Esophagus squamous epithelium (tissue), 4 donors: ENCODE measurements around the gene APOL6.

Experiments
- POLR2A ChIP-seq, 4 donors: fragments of 450-650 bp; IDR thresholded peaks; one replicate each; pipeline ENCODE4 v1.6.1; 2017; ENCODE audit warnings: antibody characterized with exemption in 4 of 4, mild to moderate bottlenecking in 4 of 4, moderate library complexity in 3 of 4
- TF ChIP-seq, protein P1 (sequence below), 6 experiments: fragments of 450-650 bp in 4 of 6; fragments of 200-600 bp in 2 of 6; sonication (generic) in 2 of 6; IDR thresholded peaks; one replicate each; pipeline ENCODE4 v1.5.1; 2016 to 2019; ENCODE audit warnings: antibody characterized with exemption in 6 of 6, mild to moderate bottlenecking in 4 of 6, moderate library complexity in 4 of 6

DNA sequence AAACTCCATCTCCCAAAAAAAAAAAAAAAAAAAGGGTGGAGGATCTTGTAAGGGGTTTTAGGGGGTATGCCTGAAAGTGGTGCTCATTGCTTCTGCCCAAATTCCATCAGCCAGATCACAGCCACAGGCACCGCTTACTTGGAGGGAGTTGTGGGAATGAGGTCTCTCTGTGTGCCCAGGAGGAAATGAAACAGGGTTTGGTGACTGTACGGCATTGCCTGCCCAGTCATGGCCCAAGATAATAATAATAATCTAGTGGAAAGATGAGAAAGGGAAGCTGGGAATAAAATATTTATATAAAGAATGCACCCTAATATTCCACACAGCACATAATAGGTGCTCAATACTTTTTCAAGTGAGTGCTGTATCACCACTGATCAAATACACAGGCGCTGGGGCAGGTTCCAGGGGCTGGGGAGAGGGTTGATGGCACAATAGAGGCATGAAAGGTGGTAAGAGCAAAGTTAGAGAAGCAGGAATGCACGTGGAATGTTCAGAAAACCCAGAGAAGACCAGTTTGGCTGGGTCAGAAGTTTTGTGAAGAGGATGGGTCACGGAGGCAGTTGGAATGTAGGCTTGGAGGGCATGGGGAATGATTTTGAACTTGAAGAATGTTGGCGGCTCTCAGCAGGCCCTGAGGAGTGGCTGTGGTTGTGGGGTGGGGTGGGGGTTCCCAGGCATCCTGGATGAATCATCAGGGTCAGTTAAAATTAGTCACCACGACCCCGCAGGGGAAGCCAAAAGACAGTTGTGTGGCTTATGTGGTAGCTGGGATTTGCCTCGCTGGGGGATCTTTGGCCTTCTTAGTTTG lies 18.6 kb upstream of the APOL6 start:
- TF ChIP-seq, protein P1, sequence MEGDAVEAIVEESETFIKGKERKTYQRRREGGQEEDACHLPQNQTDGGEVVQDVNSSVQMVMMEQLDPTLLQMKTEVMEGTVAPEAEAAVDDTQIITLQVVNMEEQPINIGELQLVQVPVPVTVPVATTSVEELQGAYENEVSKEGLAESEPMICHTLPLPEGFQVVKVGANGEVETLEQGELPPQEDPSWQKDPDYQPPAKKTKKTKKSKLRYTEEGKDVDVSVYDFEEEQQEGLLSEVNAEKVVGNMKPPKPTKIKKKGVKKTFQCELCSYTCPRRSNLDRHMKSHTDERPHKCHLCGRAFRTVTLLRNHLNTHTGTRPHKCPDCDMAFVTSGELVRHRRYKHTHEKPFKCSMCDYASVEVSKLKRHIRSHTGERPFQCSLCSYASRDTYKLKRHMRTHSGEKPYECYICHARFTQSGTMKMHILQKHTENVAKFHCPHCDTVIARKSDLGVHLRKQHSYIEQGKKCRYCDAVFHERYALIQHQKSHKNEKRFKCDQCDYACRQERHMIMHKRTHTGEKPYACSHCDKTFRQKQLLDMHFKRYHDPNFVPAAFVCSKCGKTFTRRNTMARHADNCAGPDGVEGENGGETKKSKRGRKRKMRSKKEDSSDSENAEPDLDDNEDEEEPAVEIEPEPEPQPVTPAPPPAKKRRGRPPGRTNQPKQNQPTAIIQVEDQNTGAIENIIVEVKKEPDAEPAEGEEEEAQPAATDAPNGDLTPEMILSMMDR (IDR thresholded peaks at IDR 0.05): no peak
- no peak for TF ChIP-seq POLR2A (IDR thresholded peaks at IDR 0.05)
